Ovary (tissue), 9 donors: ENCODE measurements around the gene SLK. TPM values are rescaled to one million over a fixed set of nuclear protein-coding genes. Genes with fewer than 3 reads are reported as not detected.

Source experiments
- DNase-seq, 5 donors: peaks; one replicate each; pipeline ENCODE4 v3.0.0-alpha.2; 2019 to 2020
- H3K27ac ChIP-seq, 2 donors: fragments of 200-600 bp; one replicate each; pipeline versions ENCODE4 v1.5.1 to v1.8.0; 2019 to 2022
- H3K27me3 ChIP-seq: fragments of 200-600 bp; one replicate; pipeline ENCODE4 v1.8.0; 2022
- H3K36me3 ChIP-seq: fragments of 200-600 bp; sonication (generic); one replicate; pipeline ENCODE4 v1.5.1; 2019
- H3K4me1 ChIP-seq: one replicate; pipeline ENCODE4 v1.8.1; 2013; ENCODE audit warnings: mild to moderate bottlenecking, moderate library complexity; ENCODE audit not compliant: insufficient read depth
- H3K4me3 ChIP-seq: fragments of 200-600 bp; sonication (generic); one replicate; pipeline ENCODE4 v1.5.1; 2017
- H3K9me3 ChIP-seq, 2 donors: fragments of 200-600 bp in 1 of 2; sonication (generic) in 1 of 2; one replicate each; pipeline versions ENCODE4 v1.5.1 to v1.8.1; 2013 to 2019; ENCODE audit warnings: mild to moderate bottlenecking in 1 of 2, moderate library complexity in 1 of 2
- EP300 ChIP-seq: sonication (generic); formaldehyde crosslinking; IDR thresholded peaks from one replicate; pipeline ENCODE4 v1.6.1; 2017; ENCODE audit warnings: antibody characterized with exemption
- POLR2A ChIP-seq: fragments of 450-650 bp; IDR thresholded peaks from one replicate; pipeline ENCODE4 v1.6.1; 2017; ENCODE audit warnings: antibody characterized with exemption, mild to moderate bottlenecking, moderate library complexity
- WGBS, 3 donors: extraction: QIAGEN DNeasy Blood & Tissue Kit in 1 of 3; methylation state at CpG; one replicate each; pipeline versions ENCODE4 v1.1.5 to v1.1.7; 2013 to 2017; 5-methylcytosine and 5-hydroxymethylcytosine counted together
- intact Hi-C, 4 donors: fragments of 100-400 bp; cut with DNase I; formaldehyde crosslinking; loops; one replicate each; pipeline versions ENCODE4 v1.11.0 to v1.15.1; 2022 to 2023
- polyA plus RNA-seq, 2 donors: library from polyadenylated mRNA; stranded (reverse); fragments of 200-250 nt in 1 of 2; fragments of 350-450 nt in 1 of 2; fragmentation: Illumina TruSeq in 1 of 2; extraction: RNeasy Lipid Tissue Mini Kit (QIAGEN cat#74804) in 1 of 2; gene quantifications; one replicate each; pipeline ENCODE4 v1.2.3, GENCODE V29; 2013 to 2014
- total RNA-seq, 7 donors: library from RNA; depleted of rRNA in 2 of 7; stranded (reverse); fragments of >200 nt in 2 of 7; fragmentation: NEBNext Ultra II Directional in 3 of 7; extraction: Animal tissue kit (Norgen Biotek cat#: 25700) in 3 of 7; gene quantifications; one replicate each; pipeline versions ENCODE4 v1.1.0 to v1.2.4, GENCODE V29; 2016 to 2023
- TF ChIP-seq, protein P1 (sequence below), 3 donors: fragments of 450-650 bp in 2 of 3; fragments of 200-600 bp in 1 of 3; IDR thresholded peaks; one replicate each; pipeline versions ENCODE4 v1.5.1 to v1.8.0; 2016 to 2022; ENCODE audit warnings: antibody characterized with exemption in 3 of 3, mild to moderate bottlenecking in 1 of 3
- donor health status: DM: no; HTN: no; CAD: no; lungs with moderate emphysema.
- donor health status: DM: no; HTN: no; CAD: no.
- donor health status: Bipolar disorder and iron deficiency.
- donor health status: DM: yes; HTN: yes; CAD: no.
- donor health status: DM: no; HTN: no; CAD: no.
- donor health status: DM: yes; HTN: yes; CAD: no.

Gene SLK
- total and polyA plus RNA-seq, 9 donors: 19.9 to 71.5 (median 43.4) TPM

DNA sequence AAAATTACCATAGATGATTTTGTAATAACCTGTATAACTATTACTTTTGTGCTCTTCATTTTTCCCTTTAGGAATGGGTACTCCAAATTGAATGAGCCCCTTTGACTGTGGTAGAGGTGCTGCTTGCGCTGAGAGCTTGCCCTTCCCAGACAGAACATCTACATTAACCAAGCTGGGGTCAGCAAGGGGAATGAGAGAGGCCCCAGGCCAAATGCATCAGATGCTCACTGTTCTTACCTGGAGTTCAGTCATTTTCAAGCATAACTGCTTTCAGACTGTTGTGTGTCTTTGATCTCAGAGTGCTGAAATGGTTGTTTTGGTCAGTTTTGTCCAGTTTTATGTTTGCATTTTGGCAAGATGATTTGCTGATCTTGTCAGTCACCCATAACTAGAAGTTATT lies 41.3 kb upstream of the SLK start:
- intact Hi-C loops: no loop called here
- H3K36me3 ChIP-seq: no peaks in the 10 kb centered on the region
- no peak overlapping the region for H3K4me3 ChIP-seq
- H3K9me3 ChIP-seq: no peaks in the 10 kb centered on the region
- H3K27me3 ChIP-seq: no peaks in the 10 kb centered on the region
- H3K4me1 ChIP-seq: no peaks in the 10 kb centered on the region
- H3K27ac ChIP-seq: no peak overlapping the region
- DNase-seq: no peak
- no peak for TF ChIP-seq POLR2A
- TF ChIP-seq, protein P1, sequence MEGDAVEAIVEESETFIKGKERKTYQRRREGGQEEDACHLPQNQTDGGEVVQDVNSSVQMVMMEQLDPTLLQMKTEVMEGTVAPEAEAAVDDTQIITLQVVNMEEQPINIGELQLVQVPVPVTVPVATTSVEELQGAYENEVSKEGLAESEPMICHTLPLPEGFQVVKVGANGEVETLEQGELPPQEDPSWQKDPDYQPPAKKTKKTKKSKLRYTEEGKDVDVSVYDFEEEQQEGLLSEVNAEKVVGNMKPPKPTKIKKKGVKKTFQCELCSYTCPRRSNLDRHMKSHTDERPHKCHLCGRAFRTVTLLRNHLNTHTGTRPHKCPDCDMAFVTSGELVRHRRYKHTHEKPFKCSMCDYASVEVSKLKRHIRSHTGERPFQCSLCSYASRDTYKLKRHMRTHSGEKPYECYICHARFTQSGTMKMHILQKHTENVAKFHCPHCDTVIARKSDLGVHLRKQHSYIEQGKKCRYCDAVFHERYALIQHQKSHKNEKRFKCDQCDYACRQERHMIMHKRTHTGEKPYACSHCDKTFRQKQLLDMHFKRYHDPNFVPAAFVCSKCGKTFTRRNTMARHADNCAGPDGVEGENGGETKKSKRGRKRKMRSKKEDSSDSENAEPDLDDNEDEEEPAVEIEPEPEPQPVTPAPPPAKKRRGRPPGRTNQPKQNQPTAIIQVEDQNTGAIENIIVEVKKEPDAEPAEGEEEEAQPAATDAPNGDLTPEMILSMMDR (IDR thresholded peaks at IDR 0.05): no peak
- no peak for TF ChIP-seq EP300
- 91 to 100% (median 100%) methylated on average over 1 of the region's 1 CpG for WGBS, 3 donors

DNA sequence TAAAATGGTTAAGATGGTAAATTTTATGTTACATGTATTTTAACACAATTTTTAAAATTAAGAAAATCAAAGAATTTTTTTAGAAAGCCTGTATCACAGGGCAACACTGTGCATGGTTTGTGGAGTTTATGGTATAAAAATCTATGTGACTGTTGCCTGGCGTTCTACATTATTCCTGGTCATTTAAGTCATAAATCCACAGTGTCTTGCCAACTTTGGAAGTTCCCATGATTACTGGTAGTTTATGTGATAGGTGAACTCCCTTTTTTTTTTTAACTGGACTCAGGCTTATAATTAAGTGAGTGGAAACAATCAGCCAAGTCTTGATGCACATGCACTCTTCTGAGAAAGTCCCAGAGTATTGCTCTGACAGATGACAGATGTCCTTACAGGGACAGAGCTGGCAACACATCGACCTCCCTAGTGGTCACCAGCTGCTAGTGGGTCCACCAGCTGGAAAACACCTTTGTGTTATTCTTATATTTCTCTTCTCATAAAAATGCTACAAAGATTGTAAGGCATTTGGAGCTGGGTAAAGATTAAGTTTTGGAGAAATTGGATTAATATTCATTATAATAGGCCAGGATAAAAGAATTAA lies 40.1 kb upstream of the SLK start:
- intact Hi-C loops: no loop called here
- DNase-seq: no peak
- no peaks in the 10 kb centered on the region for H3K4me1 ChIP-seq
- no peaks in the 10 kb centered on the region for H3K27me3 ChIP-seq
- no peaks in the 10 kb centered on the region for H3K9me3 ChIP-seq
- WGBS, 3 donors: 71 to 77% (median 74%) methylated on average over 2 of the region's 2 CpGs
- no peak overlapping the region for H3K27ac ChIP-seq
- no peak overlapping the region for H3K4me3 ChIP-seq
- no peaks in the 10 kb centered on the region for H3K36me3 ChIP-seq
- TF ChIP-seq EP300 (no peak), POLR2A (no peak)
- TF ChIP-seq, protein P1 (IDR thresholded peaks at IDR 0.05): no peak

DNA sequence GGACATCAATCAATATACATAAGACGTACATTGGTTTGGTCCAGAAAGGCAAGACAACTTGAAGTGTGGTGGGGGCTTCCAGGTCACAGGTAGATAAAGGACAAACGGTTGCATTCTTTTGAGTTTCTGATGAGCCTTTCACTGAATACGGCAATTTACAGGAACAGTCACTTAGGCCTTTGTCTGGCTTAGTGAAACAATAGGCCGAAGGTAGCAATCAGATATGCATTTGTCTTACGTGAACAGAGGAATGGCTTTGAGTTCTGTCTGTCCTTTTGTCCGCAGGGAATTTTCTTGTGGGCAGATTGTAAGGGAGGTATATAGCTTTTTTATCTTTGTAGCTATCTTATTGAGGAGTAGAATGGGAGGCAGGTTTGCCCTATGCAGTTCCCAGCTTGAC lies 38.2 kb upstream of the SLK start:
- no peak for DNase-seq
- Histone ChIP-seq H3K4me1 (no peaks in the 10 kb centered on the region), H3K9me3 (no peaks in the 10 kb centered on the region), H3K36me3 (no peaks in the 10 kb centered on the region), H3K4me3 (no peak overlapping the region), H3K27me3 (no peaks in the 10 kb centered on the region), H3K27ac (no peak overlapping the region)
- WGBS, 3 donors: 92 to 95% (median 95%) methylated on average over 6 of the region's 6 CpGs
- TF ChIP-seq, protein P1 (IDR thresholded peaks at IDR 0.05): no peak
- no peak for TF ChIP-seq POLR2A
- no peak for TF ChIP-seq EP300
- intact Hi-C loops: no loop called here

DNA sequence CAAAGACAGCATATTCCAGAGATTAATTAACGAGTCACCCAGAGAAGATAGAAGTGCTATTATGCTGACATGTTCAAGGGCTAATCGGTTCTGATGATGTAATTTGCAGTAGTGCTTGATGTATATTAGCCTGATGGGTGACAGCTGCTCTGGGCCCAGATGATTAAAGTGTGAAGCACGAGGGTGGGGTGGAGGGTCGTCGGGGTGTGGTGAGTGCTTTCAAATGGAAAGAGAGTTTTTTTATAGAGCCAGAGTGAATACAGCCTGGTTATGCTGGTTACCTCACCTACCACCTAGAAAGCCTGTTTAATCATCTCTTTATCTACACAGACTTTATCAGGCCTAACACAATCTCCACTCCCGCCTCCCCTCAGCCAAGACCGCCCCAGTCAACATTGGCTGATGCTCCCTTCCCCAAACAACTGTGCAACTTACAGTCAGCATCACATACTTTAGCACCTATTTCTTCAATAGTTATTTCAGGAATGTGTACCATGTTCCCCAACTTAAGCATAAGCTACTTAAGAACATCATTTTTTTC lies 37.5 kb upstream of the SLK start:
- intact Hi-C loops: no loop called here
- Histone ChIP-seq H3K9me3 (no peaks in the 10 kb centered on the region), H3K27me3 (no peaks in the 10 kb centered on the region), H3K4me1 (no peaks in the 10 kb centered on the region), H3K36me3 (no peaks in the 10 kb centered on the region), H3K4me3 (no peak overlapping the region), H3K27ac (no peak overlapping the region)
- TF ChIP-seq EP300 (no peak), POLR2A (no peak)
- WGBS, 3 donors: 42 to 56% (median 47%) methylated on average over 7 of the region's 7 CpGs
- no peak for DNase-seq

DNA sequence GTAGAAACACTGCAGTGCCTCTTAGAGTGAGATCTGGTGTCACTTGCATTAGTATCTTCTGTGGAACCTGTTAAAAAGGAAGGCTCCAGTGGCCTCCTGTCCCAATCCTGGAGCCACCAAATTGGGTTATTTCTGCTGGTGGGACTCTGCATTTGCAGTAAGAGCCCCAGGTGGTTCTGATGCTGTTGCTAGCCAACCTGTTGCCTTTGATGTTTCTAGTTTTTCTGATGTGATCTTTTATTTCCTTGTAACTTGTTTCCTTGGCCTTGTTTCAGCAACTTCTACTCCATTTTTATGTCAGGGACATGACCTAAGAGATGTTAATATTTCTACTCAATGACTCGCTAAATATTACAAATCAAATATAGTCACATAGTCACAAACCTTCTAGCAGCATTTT lies 36.5 kb upstream of the SLK start:
- TF ChIP-seq POLR2A (no peak), EP300 (no peak)
- TF ChIP-seq, protein P1 (IDR thresholded peaks at IDR 0.05): no peak
- no peaks in the 10 kb centered on the region for H3K36me3 ChIP-seq
- DNase-seq: no peak
- no peak overlapping the region for H3K27ac ChIP-seq
- H3K4me1 ChIP-seq: no peaks in the 10 kb centered on the region
- no peaks in the 10 kb centered on the region for H3K9me3 ChIP-seq
- no peaks in the 10 kb centered on the region for H3K27me3 ChIP-seq
- H3K4me3 ChIP-seq: no peak overlapping the region
- 97 to 98% (median 97%) methylated on average over 1 of the region's 1 CpG for WGBS, 3 donors
- intact Hi-C loops: no loop called here
